Heart left ventricle (tissue), 13 donors: ENCODE measurements around the gene APRT.

Source experiments
- POLR2A ChIP-seq, 2 donors: fragments of 450-650 bp; IDR thresholded peaks; one replicate each; pipeline ENCODE4 v1.6.1; 2017; ENCODE audit warnings: antibody characterized with exemption in 2 of 2, mild to moderate bottlenecking in 2 of 2, moderate library complexity in 2 of 2
- TF ChIP-seq, protein P1 (sequence below), 12 donors: fragments of 200-600 bp; sonication (generic) in 4 of 12; IDR thresholded peaks; one replicate each; pipeline versions ENCODE4 v1.5.0 to v1.8.0; 2018 to 2022; ENCODE audit warnings: antibody characterized with exemption in 12 of 12, mild to moderate bottlenecking in 5 of 12
- donor health status: ischemic (EF 13 %, LVEDD 7.1; RV severe dilation, severe dysfunction).
- donor health status: DM: no; HTN: yes; CAD: no.
- donor health status: DM: no; HTN: no; CAD: no.
- donor health status: ischemic (EF 25% LVEDD 6.9; RV normal size, moderate dysfunction).
- donor health status: ischemic (EF 25% LVEDD 5.7; RV mildly dilated, moderate dysfunction).
- donor health status: ischemic (EF 35%, LVEDD 5.7; RV mildly dilated, moderate dysfunction).
- donor health status: nonischemic (EF 11% LVEDD 7.7; RV severe dilation, severe dysfunction).
- donor health status: DM: yes; HTN: yes; CAD: no.
- donor health status: PGD.
- donor health status: ischemic (EF 29% LVEDD 5.4; RV normal size, mild dysfunction).
- donor health status: nonischemic (EF 23%, LVEDD 6.1; RV moderate dilation, normal function).

DNA sequence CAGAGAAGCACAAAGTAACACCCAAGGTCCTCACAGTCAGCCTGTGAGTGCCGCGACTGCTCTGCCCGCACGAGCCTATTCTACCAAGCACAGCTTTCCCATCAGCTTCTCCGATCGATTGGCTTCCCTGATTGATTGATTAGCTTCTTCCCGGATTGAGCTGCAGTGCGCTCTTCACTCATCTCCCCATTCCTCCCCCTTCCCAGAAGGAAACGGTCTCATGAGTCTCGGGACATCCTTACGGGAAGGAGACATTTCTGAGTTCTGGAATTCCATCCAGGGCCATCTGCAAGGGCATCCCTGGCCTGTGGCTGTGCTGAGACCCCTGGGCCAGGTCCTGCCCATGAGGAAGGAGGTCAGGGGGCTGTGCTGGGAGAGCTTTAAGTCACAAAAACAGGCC lies 44.8 kb downstream of the APRT start:
- TF ChIP-seq POLR2A (IDR thresholded peaks at IDR 0.05), result no peak
- TF ChIP-seq, protein P1, sequence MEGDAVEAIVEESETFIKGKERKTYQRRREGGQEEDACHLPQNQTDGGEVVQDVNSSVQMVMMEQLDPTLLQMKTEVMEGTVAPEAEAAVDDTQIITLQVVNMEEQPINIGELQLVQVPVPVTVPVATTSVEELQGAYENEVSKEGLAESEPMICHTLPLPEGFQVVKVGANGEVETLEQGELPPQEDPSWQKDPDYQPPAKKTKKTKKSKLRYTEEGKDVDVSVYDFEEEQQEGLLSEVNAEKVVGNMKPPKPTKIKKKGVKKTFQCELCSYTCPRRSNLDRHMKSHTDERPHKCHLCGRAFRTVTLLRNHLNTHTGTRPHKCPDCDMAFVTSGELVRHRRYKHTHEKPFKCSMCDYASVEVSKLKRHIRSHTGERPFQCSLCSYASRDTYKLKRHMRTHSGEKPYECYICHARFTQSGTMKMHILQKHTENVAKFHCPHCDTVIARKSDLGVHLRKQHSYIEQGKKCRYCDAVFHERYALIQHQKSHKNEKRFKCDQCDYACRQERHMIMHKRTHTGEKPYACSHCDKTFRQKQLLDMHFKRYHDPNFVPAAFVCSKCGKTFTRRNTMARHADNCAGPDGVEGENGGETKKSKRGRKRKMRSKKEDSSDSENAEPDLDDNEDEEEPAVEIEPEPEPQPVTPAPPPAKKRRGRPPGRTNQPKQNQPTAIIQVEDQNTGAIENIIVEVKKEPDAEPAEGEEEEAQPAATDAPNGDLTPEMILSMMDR (IDR thresholded peaks at IDR 0.05), result no peak
